ENCODE results near the gene ABLIM2. TPM values are rescaled to one million over a fixed set of nuclear protein-coding genes. Genes with fewer than 3 reads are reported as not detected.

The ABLIM2 gene
- total and polyA plus RNA-seq, 2 of the 13 experiments (the other 11 are each of a cell fraction or from before 2014, with no cell fraction given), result 0.20 to 0.37 TPM

DNA sequence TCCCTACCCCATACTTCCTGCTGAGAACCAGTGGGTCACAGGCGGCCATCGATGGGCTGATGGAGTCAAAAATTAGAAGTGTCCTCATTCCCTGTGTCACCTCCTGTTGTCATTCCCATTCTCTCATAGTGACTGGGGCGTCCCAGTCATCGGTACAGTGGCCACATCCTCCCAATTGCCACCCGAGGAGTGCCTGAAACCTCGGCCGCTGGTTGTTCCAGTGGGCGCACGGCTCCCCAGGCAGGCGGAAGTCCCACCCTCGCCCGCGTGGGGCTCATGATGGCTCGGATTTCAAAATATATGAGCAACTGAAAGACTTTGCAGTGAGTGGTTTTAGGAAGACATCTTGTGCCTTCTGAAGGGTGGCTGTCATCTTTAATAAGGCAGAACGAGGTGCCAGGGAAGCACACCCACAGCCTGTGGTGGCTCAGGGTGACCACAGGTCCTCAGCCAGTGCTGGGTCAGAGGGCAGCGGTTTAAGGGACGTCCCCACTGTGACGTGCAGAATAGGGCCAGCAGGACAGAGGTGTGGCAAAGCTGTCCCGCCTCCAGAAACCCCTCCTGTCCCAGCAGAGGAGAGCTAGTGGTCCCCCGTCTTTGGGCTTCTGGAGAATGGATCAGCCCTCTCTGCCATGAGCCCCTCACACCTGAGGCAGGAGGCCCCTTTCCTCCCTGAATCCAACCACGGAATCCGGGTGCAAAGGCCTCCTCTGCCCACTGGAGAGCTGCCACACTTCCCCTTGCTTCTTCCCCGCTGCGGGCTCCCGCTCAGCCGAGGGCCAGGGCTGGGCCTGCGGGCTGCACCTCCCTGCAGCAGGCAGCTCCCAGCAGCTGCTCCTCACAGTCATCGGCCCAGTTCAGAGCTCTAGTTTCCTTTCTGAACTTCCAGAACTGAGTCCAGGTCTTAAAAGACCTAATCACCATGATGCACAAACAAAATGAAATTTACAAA lies 90.4 kb downstream of the ABLIM2 start:
- Histone ChIP-seq H4K20me1 (ENCODE audit: insufficient read depth, low read length) (no peaks in the 10 kb centered on the region), H3K36me3 (replicated peaks in 1 of 2; ENCODE audit: control insufficient read depth in 1 of 2, insufficient read depth in 2 of 2, low read length in 2 of 2) (no peaks in the 10 kb centered on the region), H3K4me2 (ENCODE audit: low read depth, low read length) (peak overlapping the region; percentile 51), H3K27ac (ENCODE audit: extremely low read length, insufficient read depth, low read length) (no peak overlapping the region), H2AFZ (ENCODE audit: low read length) (no peak overlapping the region), H3K79me2 (ENCODE audit: insufficient read depth, low read length) (no peaks in the 10 kb centered on the region), H3K27me3 (ENCODE audit: control insufficient read depth in 1 of 2, insufficient read depth in 2 of 2, low read length in 2 of 2) (peaks cover 9 to 56% of the 10 kb centered on the region in 2 experiments), H3K9ac (ENCODE audit: insufficient read depth, low read depth, low read length) (no peak overlapping the region), H3K9me3 (ENCODE audit: low read length) (peaks cover 21% of the 10 kb centered on the region), H3K4me1 (ENCODE audit: insufficient read depth, low read length) (peaks cover 14% of the 10 kb centered on the region; the same call in 1 of the 2 replicates), H3K4me3 (replicated peaks in 1 of 3; ENCODE audit: insufficient read depth in 1 of 3, low read depth in 2 of 3, low read length in 3 of 3) (no peak overlapping the region)
- DNase-seq (ENCODE audit: low spot score), result no peak
- intact Hi-C loops (cut with micrococcal nuclease; ENCODE audit: unreplicated experiment), result no loop called here
- no TSS peak for BruUV-seq (replicated peaks)
- WGBS (ENCODE audit: low lambda C conversion rate), result 35% methylated on average over 25 of the region's 28 CpGs
- in situ Hi-C loops (cut with HindIII; ENCODE audit: extremely low pct_ligation_motif_present, low pct_unique_long_range_greater_than_20kb), result no loop called here
- TF ChIP-seq ZNF136 (CRISPR knock-in tag; IDR thresholded peaks at IDR 0.05; ENCODE audit: low read depth), result no peak
- TF ChIP-seq ZNF34 (CRISPR knock-in tag; IDR thresholded peaks at IDR 0.05; ENCODE audit: borderline replicate concordance), result no peak
- TF ChIP-seq ZFAT (CRISPR knock-in tag; conservative IDR thresholded peaks at IDR 0.05), result no peak
- no peak for TF ChIP-seq NFE2L1 (CRISPR knock-in tag; IDR thresholded peaks at IDR 0.05; ENCODE audit: borderline replicate concordance)
- no peak for TF ChIP-seq ARNTL (CRISPR knock-in tag; IDR thresholded peaks at IDR 0.05)
- TF ChIP-seq MAFG (CRISPR knock-in tag; IDR thresholded peaks at IDR 0.05), result no peak
- TF ChIP-seq ZFYVE20 (CRISPR knock-in tag; IDR thresholded peaks at IDR 0.05; ENCODE audit: borderline replicate concordance, low read depth), result no peak
- no peak for TF ChIP-seq CHD4 (IDR thresholded peaks at IDR 0.05; ENCODE audit: borderline replicate concordance, low read length)
- no peak for TF ChIP-seq ZNF639 (CRISPR knock-in tag; conservative IDR thresholded peaks at IDR 0.05)
- no peak for TF ChIP-seq HOXA9 (CRISPR knock-in tag; IDR thresholded peaks at IDR 0.05; ENCODE audit: borderline replicate concordance)
- no peak for TF ChIP-seq ZBTB3 (CRISPR knock-in tag; IDR thresholded peaks at IDR 0.05; ENCODE audit: borderline replicate concordance, low read depth)
- TF ChIP-seq, protein P1, sequence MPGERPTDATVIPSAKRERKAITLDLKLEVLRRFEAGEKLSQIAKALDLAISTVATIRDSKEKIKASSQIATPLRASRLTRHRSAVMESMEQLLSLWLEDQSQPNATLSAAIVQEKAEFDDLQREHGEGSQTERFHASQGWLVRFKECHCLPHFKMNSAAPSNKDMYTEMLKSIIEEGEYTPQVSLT (CRISPR knock-in tag; IDR thresholded peaks at IDR 0.05; ENCODE audit: borderline replicate concordance, low read depth), result no peak
- TF ChIP-seq, protein P2, sequence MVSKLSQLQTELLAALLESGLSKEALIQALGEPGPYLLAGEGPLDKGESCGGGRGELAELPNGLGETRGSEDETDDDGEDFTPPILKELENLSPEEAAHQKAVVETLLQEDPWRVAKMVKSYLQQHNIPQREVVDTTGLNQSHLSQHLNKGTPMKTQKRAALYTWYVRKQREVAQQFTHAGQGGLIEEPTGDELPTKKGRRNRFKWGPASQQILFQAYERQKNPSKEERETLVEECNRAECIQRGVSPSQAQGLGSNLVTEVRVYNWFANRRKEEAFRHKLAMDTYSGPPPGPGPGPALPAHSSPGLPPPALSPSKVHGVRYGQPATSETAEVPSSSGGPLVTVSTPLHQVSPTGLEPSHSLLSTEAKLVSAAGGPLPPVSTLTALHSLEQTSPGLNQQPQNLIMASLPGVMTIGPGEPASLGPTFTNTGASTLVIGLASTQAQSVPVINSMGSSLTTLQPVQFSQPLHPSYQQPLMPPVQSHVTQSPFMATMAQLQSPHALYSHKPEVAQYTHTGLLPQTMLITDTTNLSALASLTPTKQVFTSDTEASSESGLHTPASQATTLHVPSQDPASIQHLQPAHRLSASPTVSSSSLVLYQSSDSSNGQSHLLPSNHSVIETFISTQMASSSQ (IDR thresholded peaks at IDR 0.05; ENCODE audit: low read depth), result no peak
- TF ChIP-seq, protein P2 (CRISPR knock-in tag; IDR thresholded peaks at IDR 0.05; ENCODE audit: borderline replicate concordance), result no peak
- POLR2A ChIA-PET, result no interaction called here
- ATAC-seq, result peak; percentile 59
- CTCF ChIA-PET (ENCODE audit: low intra/inter-chr PET ratio, low total read pairs), result no interaction called here
- FAIRE-seq, result no peak

Measured in HepG2 (cell line).